Right lobe of liver (tissue), 4 donors: ENCODE measurements around the gene SPACA4.

Experiments
- CTCF ChIP-seq, 4 donors: fragments of 200-600 bp in 3 of 4; fragments of 450-650 bp in 1 of 4; IDR thresholded peaks; one replicate each; pipeline versions ENCODE4 v1.5.1 to v1.8.0; 2016 to 2022; ENCODE audit warnings: antibody characterized with exemption in 4 of 4, mild to moderate bottlenecking in 2 of 4
- POLR2A ChIP-seq: fragments of 450-650 bp; IDR thresholded peaks from one replicate; pipeline ENCODE4 v1.6.1; 2017; ENCODE audit warnings: antibody characterized with exemption, mild to moderate bottlenecking
- donor health status: DM: no; HTN: no; CAD: no.
- donor health status: DM: no; HTN: no; CAD: no.
- donor health status: DM: no; HTN: yes; CAD: no.

DNA sequence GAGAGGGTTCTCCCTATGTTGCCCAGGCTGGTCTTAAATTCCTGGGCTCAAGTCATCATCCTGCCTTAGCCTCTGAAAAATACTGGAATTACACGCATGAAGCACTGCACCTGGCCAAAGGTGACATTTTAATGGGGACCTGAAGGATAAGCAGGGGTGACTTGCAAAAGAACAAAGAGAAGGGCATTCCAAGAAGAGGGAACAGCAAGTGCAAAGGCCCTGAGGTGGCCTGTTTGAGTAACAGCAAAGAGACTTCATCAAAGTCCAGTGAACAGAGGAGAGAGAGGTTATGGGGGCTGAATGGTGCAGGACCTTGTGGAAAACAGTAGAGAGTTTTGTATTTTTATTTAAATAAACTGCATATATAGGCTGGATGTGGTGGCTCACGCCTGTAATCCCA, 35.3 kb downstream of the SPACA4 start:
- TF ChIP-seq POLR2A (no peak), CTCF (IDR thresholded peaks at IDR 0.05) (no peak)
